Smooth muscle cell (in vitro differentiated cells): Measurements from ENCODE around the gene KIF1C. TPM values are rescaled to one million over a fixed set of nuclear protein-coding genes. Genes with fewer than 3 reads are reported as not detected.

Experiments
- DNase-seq: peaks from one replicate; lab custom pipeline; 2025; ENCODE audit not compliant: unreplicated experiment; lab: John Stamatoyannopoulos, UW
- H2AFZ ChIP-seq: fragments of 200-600 bp; sonication (generic); 2 replicates; pipeline ENCODE4 v1.6.0; 2016; ENCODE audit warnings: antibody characterized with exemption, low read depth, mild to moderate bottlenecking
- H3F3A ChIP-seq: fragments of 200-600 bp; sonication (generic); 2 replicates; pipeline ENCODE4 v1.6.0; 2017; ENCODE audit warnings: antibody characterized with exemption, low read depth
- H3K27ac ChIP-seq: fragments of 200-600 bp; sonication (generic); 2 replicates; pipeline ENCODE4 v1.5.1; 2016; ENCODE audit warnings: low read depth, mild to moderate bottlenecking
- H3K27me3 ChIP-seq: fragments of 200-600 bp; sonication (generic); 2 replicates; pipeline ENCODE4 v1.6.1; 2016; ENCODE audit warnings: low read depth, mild to moderate bottlenecking
- H3K36me3 ChIP-seq: fragments of 200-600 bp; sonication (generic); 2 replicates; pipeline ENCODE4 v1.5.1; 2016; ENCODE audit warnings: low read depth
- H3K4me1 ChIP-seq: fragments of 200-600 bp; sonication (generic); 2 replicates; pipeline ENCODE4 v1.5.1; 2016; ENCODE audit warnings: low read depth
- H3K4me2 ChIP-seq: fragments of 200-600 bp; sonication (generic); 2 replicates; pipeline ENCODE4 v1.6.0; 2016; ENCODE audit warnings: mild to moderate bottlenecking
- H3K4me3 ChIP-seq: fragments of 200-600 bp; sonication (generic); 2 replicates; pipeline ENCODE4 v1.5.1; 2016; ENCODE audit warnings: mild to moderate bottlenecking
- H3K79me2 ChIP-seq: fragments of 200-600 bp; sonication (generic); 2 replicates; pipeline ENCODE4 v1.6.0; 2016; ENCODE audit warnings: low read depth, mild to moderate bottlenecking
- H3K9ac ChIP-seq: fragments of 200-600 bp; sonication (generic); 2 replicates; pipeline ENCODE4 v1.6.0; 2016; ENCODE audit warnings: low read depth
- H3K9me3 ChIP-seq: fragments of 200-600 bp; sonication (generic); replicated peaks from 2 replicates; pipeline ENCODE4 v1.5.1; 2016; ENCODE audit warnings: low read depth
- H4K20me1 ChIP-seq: fragments of 200-600 bp; sonication (generic); 2 replicates; pipeline ENCODE4 v1.6.0; 2016; ENCODE audit warnings: low read depth
- CTCF ChIP-seq: fragments of 200-600 bp; sonication (generic); IDR thresholded peaks from 2 replicates; pipeline ENCODE4 v1.5.1; 2017; ENCODE audit warnings: borderline replicate concordance, mild to moderate bottlenecking, antibody characterized with exemption; ENCODE audit not compliant: insufficient read depth, poor library complexity, severe bottlenecking
- WGBS: methylation state at CpG from one replicate; pipeline ENCODE4 v1.1.7; 2016; ENCODE audit warnings: low lambda C conversion rate; 5-methylcytosine and 5-hydroxymethylcytosine counted together
- polyA plus RNA-seq: library from polyadenylated mRNA; unstranded; fragments of >200 nt; fragmentation: Nextera tagmentation; extraction: Ambion mirVana; gene quantifications from 2 replicates; pipeline ENCODE4 v1.2.1, GENCODE V29; 2016
- total RNA-seq: library from RNA; depleted of rRNA; stranded (reverse); fragments of >200 nt; gene quantifications from 2 replicates; pipeline ENCODE4 v1.2.3, GENCODE V29; 2014

The KIF1C gene
- total and polyA plus RNA-seq, 2 experiments from 2014 or later: 20.9 to 36.2 TPM

DNA sequence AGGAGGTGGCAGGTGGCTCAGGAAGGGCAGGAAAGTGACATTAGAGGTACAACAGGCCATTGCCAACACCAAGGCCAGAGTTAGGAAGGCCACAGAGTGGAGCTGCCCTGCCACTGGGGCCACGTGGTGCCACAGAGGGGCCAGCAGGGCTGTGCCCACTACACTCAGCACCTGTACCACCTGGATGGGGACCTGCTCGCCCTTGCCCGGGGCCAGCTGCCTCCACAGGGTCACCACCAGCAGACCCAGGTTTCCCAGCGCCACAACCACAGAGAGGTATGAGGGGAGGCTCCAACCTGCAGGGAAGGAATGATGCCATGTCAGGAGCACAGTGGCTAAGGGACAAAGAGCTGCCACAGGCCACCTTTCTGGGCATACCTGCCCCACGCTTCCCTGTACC is 36.3 kb downstream of the KIF1C start:
- Histone ChIP-seq H3K27me3 (peaks cover 21% of the 10 kb centered on the region), H2AFZ (no peak overlapping the region), H3K79me2 (no peaks in the 10 kb centered on the region), H3K36me3 (no peaks in the 10 kb centered on the region), H3K4me3 (no peak overlapping the region), H4K20me1 (no peaks in the 10 kb centered on the region), H3K9ac (no peak overlapping the region), H3K27ac (no peak overlapping the region), H3F3A (no peaks in the 10 kb centered on the region), H3K9me3 (no peaks in the 10 kb centered on the region), H3K4me2 (no peak overlapping the region), H3K4me1 (no peaks in the 10 kb centered on the region)
- WGBS: 94% methylated on average over 5 of the region's 5 CpGs
- no peak for DNase-seq
- no peak for TF ChIP-seq CTCF

- Histone ChIP-seq H3K4me3 (no peak overlapping the region), H3K9ac (no peak overlapping the region), H3K36me3 (no peaks in the 10 kb centered on the region), H3K79me2 (no peaks in the 10 kb centered on the region), H3K27me3 (peaks cover 21% of the 10 kb centered on the region), H3K4me1 (no peaks in the 10 kb centered on the region), H3K4me2 (no peak overlapping the region), H3K9me3 (no peaks in the 10 kb centered on the region), H4K20me1 (no peaks in the 10 kb centered on the region), H2AFZ (no peak overlapping the region), H3K27ac (no peak overlapping the region), H3F3A (no peaks in the 10 kb centered on the region)
- WGBS: 92% methylated on average over 14 of the region's 14 CpGs
- no peak for TF ChIP-seq CTCF
- DNase-seq: no peak
Observed at GRCh38 chr17:5034651-5035050, 36.9 kb downstream of the KIF1C start.

- Histone ChIP-seq H3K27me3 (peaks cover 21% of the 10 kb centered on the region), H3K79me2 (no peaks in the 10 kb centered on the region), H3K36me3 (no peaks in the 10 kb centered on the region), H3F3A (no peaks in the 10 kb centered on the region), H3K9me3 (no peaks in the 10 kb centered on the region), H3K9ac (no peak within 1 kb of the TSS), H3K4me3 (peak within 1 kb of the TSS; percentile 38), H3K27ac (no peak within 1 kb of the TSS), H3K4me1 (no peaks in the 10 kb centered on the region), H4K20me1 (no peaks in the 10 kb centered on the region), H3K4me2 (peak within 1 kb of the TSS; percentile 75), H2AFZ (no peak within 1 kb of the TSS)
- 22% methylated on average over 23 of the region's 24 CpGs for WGBS
- DNase-seq: no peak
- no peak for TF ChIP-seq CTCF
Observed at GRCh38 chr17:5035315-5035714, 37.6 kb downstream of the KIF1C start, which contains the start of gene SLC52A1. Gene SLC52A1, minus strand, starts transcription at chr17:5035426. Its CDS starts 820 bp downstream, at chr17:5034606.
